ENCODE data around the gene TRIP11. TPM values are rescaled to one million over a fixed set of nuclear protein-coding genes. Genes with fewer than 3 reads are reported as not detected.

TRIP11 gene
- polyA plus RNA-seq, 1 experiment, result 35.5 TPM

DNA sequence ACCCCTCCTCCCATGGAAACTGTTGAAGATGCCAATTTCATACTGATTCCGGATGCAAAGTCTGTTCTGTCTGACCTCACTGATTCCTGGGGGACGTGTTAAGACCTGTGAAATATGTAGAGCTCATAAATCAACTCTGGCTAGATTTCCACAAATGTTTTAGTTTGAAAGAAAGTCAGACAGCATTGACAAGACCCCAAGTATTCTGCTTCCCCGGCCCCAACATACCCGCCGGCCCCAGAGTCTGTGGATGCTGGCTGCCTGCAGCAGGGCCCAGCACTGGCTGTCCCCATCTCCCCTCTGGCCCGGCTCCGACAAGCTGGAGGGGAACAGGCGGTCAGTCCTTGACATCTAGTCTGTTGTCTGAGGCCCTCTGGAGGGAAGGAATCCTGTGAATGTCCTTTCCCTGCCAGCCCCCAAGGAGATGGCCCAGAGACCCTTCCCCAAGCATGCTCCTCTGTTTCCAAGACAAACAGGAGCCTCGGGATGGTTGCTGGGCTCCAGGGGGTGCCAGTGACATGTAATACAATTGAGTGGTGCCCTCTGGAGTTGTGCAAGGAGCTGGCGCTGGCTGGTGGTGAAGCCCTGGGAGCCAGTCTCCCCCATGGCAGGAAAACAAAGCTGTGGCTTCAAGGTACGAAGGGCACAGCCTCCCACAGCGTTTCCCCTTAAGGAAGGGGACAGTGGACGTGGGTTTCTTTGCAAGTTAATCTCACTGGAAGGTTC is 114.7 kb downstream of the TRIP11 start:
- Histone ChIP-seq H3K27ac (ENCODE audit: low read depth, low read length) (no peak overlapping the region), H3K27me3 (ENCODE audit: control insufficient read depth, insufficient read depth, low read length) (no peaks in the 10 kb centered on the region), H3K4me3 (ENCODE audit: low read depth, low read length) (no peak overlapping the region), H3K9me3 (ENCODE audit: control insufficient read depth, insufficient read depth, low read length) (no peaks in the 10 kb centered on the region)
- CTCF ChIA-PET, result interaction anchor here (0.6 to 1.8 kb wide), 3 partner anchors 11 to 788 kb away, joined by 3 to 5 read pairs (median 4); partner anchors contain the start of gene ATXN3
- DNase-seq (ENCODE audit: low read depth, low spot score), result no peak
- POLR2A ChIA-PET, result interaction anchor here (0.6 kb wide), 1 partner anchor 20 kb away, joined by 7 read pairs; no protein-coding TSS in a partner anchor
- TF ChIP-seq, protein P1, sequence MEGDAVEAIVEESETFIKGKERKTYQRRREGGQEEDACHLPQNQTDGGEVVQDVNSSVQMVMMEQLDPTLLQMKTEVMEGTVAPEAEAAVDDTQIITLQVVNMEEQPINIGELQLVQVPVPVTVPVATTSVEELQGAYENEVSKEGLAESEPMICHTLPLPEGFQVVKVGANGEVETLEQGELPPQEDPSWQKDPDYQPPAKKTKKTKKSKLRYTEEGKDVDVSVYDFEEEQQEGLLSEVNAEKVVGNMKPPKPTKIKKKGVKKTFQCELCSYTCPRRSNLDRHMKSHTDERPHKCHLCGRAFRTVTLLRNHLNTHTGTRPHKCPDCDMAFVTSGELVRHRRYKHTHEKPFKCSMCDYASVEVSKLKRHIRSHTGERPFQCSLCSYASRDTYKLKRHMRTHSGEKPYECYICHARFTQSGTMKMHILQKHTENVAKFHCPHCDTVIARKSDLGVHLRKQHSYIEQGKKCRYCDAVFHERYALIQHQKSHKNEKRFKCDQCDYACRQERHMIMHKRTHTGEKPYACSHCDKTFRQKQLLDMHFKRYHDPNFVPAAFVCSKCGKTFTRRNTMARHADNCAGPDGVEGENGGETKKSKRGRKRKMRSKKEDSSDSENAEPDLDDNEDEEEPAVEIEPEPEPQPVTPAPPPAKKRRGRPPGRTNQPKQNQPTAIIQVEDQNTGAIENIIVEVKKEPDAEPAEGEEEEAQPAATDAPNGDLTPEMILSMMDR (IDR thresholded peaks at IDR 0.05; ENCODE audit: low read depth, low read length), result no peak

DNA sequence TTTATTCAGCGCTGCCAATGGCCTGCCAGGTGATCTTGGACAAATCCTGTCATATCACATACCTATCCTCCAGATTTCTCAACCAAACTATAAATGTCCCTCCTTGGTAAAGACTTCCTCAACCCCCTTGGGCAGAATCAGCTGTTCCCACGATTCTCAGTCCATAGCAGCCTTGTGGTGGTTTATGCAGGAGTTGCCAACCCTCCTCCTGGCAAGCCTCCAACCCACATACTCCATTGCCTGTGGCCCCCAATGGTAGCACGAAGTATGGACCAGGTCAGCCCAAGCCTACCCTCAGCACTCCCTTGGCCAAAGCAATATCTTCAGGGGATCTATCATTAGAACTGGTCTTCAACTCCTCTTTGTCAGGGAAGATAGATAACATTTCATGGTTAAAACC is 119.3 kb downstream of the TRIP11 start:
- TF ChIP-seq, protein P1 (IDR thresholded peaks at IDR 0.05; ENCODE audit: low read depth, low read length), result no peak
- ChIA-PET CTCF (interaction anchor here (1.2 to 1.9 kb wide), 2 partner anchors 9 to 76 kb away, joined by 3 to 5 read pairs; no protein-coding TSS in a partner anchor), POLR2A (no interaction called here)
- H3K9me3 ChIP-seq (ENCODE audit: control insufficient read depth, insufficient read depth, low read length), result peaks cover under 1% of the 10 kb centered on the region; the same call in 1 of the 2 replicates
- no peak for DNase-seq (ENCODE audit: low read depth, low spot score)
- no peak overlapping the region for H3K27ac ChIP-seq (ENCODE audit: low read depth, low read length)
- H3K4me3 ChIP-seq (ENCODE audit: low read depth, low read length), result no peak overlapping the region
- H3K27me3 ChIP-seq (ENCODE audit: control insufficient read depth, insufficient read depth, low read length), result no peaks in the 10 kb centered on the region

DNA sequence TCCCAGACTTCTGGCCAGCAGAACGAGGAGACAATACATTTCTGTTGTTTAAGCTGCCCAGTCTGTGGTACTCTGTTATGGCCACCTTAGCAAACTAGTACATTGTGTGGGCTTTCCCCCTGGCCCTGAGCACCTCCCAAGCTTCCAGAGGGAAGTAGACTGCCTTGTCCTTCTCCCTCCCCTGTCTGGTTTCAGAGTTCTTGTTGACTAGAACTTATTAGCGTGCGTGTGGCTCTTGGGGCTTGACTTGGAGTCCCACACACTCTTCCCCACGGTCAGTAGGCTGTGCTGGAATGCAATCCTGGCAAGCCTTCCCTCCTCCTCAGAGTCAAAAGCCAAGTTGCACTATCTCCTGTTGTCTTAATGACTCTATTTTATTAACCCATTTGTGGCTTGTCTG is 120.0 kb downstream of the TRIP11 start:
- H3K27ac ChIP-seq (ENCODE audit: low read depth, low read length), result peak overlapping the region; percentile 31
- DNase-seq (ENCODE audit: low read depth, low spot score), result no peak
- CTCF ChIA-PET, result no interaction called here

DNA sequence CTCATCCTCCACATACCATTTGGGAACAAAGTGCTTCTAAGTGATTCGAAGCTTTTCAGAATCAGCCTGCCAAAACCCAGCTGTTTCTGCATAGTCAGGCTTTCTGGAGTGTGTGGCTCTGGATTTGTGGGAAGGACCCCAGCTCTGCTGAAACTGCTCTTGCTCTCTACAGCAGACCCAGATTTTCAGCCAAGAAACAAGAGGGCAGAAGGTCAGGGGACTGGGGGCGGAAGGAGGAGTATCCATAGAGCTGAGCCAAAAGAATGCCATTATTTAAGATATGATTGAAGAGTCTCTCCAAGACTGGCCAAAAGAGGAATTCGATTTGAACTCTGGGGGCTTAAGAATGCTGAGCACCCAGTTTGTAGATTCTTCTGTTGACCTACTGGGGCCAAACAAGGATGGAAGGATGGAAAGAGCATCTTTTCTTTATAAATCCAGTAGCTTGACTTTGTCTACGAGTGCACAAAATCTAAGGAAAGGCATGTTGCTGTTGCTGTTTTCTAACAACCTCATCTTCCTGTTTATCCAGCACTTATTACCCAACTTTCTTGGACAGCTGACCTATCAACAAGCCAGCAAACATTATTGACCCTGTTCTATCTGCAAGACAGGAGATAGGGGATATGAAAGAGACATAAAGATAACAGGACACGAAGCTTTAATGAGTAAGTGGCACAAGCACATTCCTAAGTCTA is 121.5 kb downstream of the TRIP11 start:
- ChIA-PET POLR2A (no interaction called here), CTCF (interaction anchor here (1.4 to 2.3 kb wide), 2 partner anchors 26 to 78 kb away, joined by 3 to 10 read pairs; no protein-coding TSS in a partner anchor)
- TF ChIP-seq, protein P1 (IDR thresholded peaks at IDR 0.05; ENCODE audit: low read depth, low read length), result no peak
- Histone ChIP-seq H3K9me3 (ENCODE audit: control insufficient read depth, insufficient read depth, low read length) (peaks cover 5% of the 10 kb centered on the region; the same call in 1 of the 2 replicates), H3K27ac (ENCODE audit: low read depth, low read length) (no peak overlapping the region), H3K4me3 (ENCODE audit: low read depth, low read length) (no peak overlapping the region), H3K27me3 (ENCODE audit: control insufficient read depth, insufficient read depth, low read length) (no peaks in the 10 kb centered on the region)
- DNase-seq (ENCODE audit: low read depth, low spot score), result no peak

More for the DNA sequence above, 120.0 kb downstream of the TRIP11 start:
- H3K4me3 ChIP-seq (ENCODE audit: low read depth, low read length), result no peak overlapping the region
- H3K9me3 ChIP-seq (ENCODE audit: control insufficient read depth, insufficient read depth, low read length), result peaks cover 5% of the 10 kb centered on the region; the same call in 1 of the 2 replicates
- H3K27me3 ChIP-seq (ENCODE audit: control insufficient read depth, insufficient read depth, low read length), result no peaks in the 10 kb centered on the region
- TF ChIP-seq, protein P1 (IDR thresholded peaks at IDR 0.05; ENCODE audit: low read depth, low read length), result no peak
- POLR2A ChIA-PET, result no interaction called here

Other genes starting within 250 kb of the TRIP11 start
- 0.10 and 0.14 TPM in 2 replicates for gene TC2N, start 172.5 kb downstream of the TRIP11 start, polyA plus RNA-seq (2011; rRNA removed)
- 116 and 176 TPM in 2 replicates for gene FBLN5, start 92.4 kb downstream of the TRIP11 start, polyA plus RNA-seq (2011; rRNA removed)
- 28.9 and 38.2 TPM in 2 replicates for gene ATXN3, start 66.5 kb upstream of the TRIP11 start, polyA plus RNA-seq (2011; rRNA removed)
- 345 and 448 TPM in 2 replicates for gene NDUFB1, start 81.6 kb upstream of the TRIP11 start, polyA plus RNA-seq (2011; rRNA removed)
- gene CPSF2, start 81.9 kb upstream of the TRIP11 start, polyA plus RNA-seq (2011; rRNA removed), result 45.5 and 55.3 TPM in 2 replicates